Ramos (cell line): ENCODE results near the gene ZNF296.

Experiments
- in situ Hi-C: fragments of 300-500 bp; cut with MboI; formaldehyde crosslinking; loops from one replicate; pipeline ENCODE4 v1.14.3; 2022; ENCODE audit warnings: low sequenced_read_pairs; ENCODE audit not compliant: unreplicated experiment

The ZNF296 gene

GRCh38 chr19:45035755-45036154 lies 40.5 kb downstream of the ZNF296 start:
- in situ Hi-C loops = no loop called here

- in situ Hi-C loops = no loop called here
Observed at GRCh38 chr19:45032421-45032820, 43.9 kb downstream of the ZNF296 start.

- in situ Hi-C loops = no loop called here
Observed at GRCh38 chr19:45030825-45031224, 45.5 kb downstream of the ZNF296 start.

GRCh38 chr19:45027371-45027770 lies 48.9 kb downstream of the ZNF296 start:
- in situ Hi-C loops = no loop called here

GRCh38 chr19:45025264-45025663 lies 51.0 kb downstream of the ZNF296 start:
- in situ Hi-C loops = no loop called here

- in situ Hi-C loops = no loop called here
Observed at GRCh38 chr19:45023048-45023447, 53.2 kb downstream of the ZNF296 start.

GRCh38 chr19:45021971-45022370 lies 54.3 kb downstream of the ZNF296 start:
- in situ Hi-C loops = no loop called here
